NCI-H2029 treated with DMSO at 0.1 percent for 48 hours (cell line): ENCODE results near the gene PUDP.
"Not testable (repeated sequence)": the region's sequence is repeated elsewhere in the genome, so short reads cannot be mapped to it uniquely, and the experiment has no call there.

ENCODE experiments used
- DNase-seq: peaks from one replicate; lab custom pipeline; 2025; lab: John Stamatoyannopoulos, UW

The PUDP gene

GRCh38 chrX:7147978-7148854 lies at the start of gene PUDP:
PUDP (minus strand) TSS chrX:7148153; CDS start chrX:7148113, 40 bp downstream.
- no peak for DNase-seq

- DNase-seq, result no peak
Measured at GRCh38 chrX:7194606-7195005, 46.7 kb upstream of the PUDP start.

- no peak for DNase-seq
Measured at GRCh38 chrX:7192871-7193270, 44.9 kb upstream of the PUDP start.

GRCh38 chrX:7191681-7192110 lies 43.7 kb upstream of the PUDP start:
- no peak for DNase-seq

GRCh38 chrX:7190157-7190556 lies 42.2 kb upstream of the PUDP start:
- no peak for DNase-seq

GRCh38 chrX:7188672-7189071 lies 40.7 kb upstream of the PUDP start:
- no peak for DNase-seq

- DNase-seq, result no peak
Measured at GRCh38 chrX:7184816-7185215, 36.9 kb upstream of the PUDP start.

GRCh38 chrX:7179446-7179845 lies 31.5 kb upstream of the PUDP start:
- no peak for DNase-seq

GRCh38 chrX:7178859-7179258 lies 30.9 kb upstream of the PUDP start:
- DNase-seq, result not testable (repeated sequence)

GRCh38 chrX:7170898-7171297 lies 22.9 kb upstream of the PUDP start:
- DNase-seq, result no peak

- DNase-seq, result no peak
Measured at GRCh38 chrX:7169627-7170026, 21.7 kb upstream of the PUDP start.

- no peak for DNase-seq
Measured at GRCh38 chrX:7168371-7168770, 20.4 kb upstream of the PUDP start.

GRCh38 chrX:7164174-7164573 lies 16.2 kb upstream of the PUDP start:
- peak; percentile 27 for DNase-seq

- no peak for DNase-seq
Measured at GRCh38 chrX:7163146-7163677, 15.3 kb upstream of the PUDP start.

GRCh38 chrX:7159149-7159861 lies 11.4 kb upstream of the PUDP start:
- DNase-seq, result no peak

- no peak for DNase-seq
Measured at GRCh38 chrX:7158468-7158990, 10.6 kb upstream of the PUDP start.

GRCh38 chrX:7156879-7157278 lies 8.9 kb upstream of the PUDP start:
- DNase-seq, result no peak

GRCh38 chrX:7155163-7155562 lies 7.2 kb upstream of the PUDP start:
- no peak for DNase-seq

- no peak for DNase-seq
Measured at GRCh38 chrX:7154041-7154597, 6.2 kb upstream of the PUDP start.

GRCh38 chrX:7153231-7153630 lies 5.3 kb upstream of the PUDP start:
- DNase-seq, result no peak

- no peak for DNase-seq
Measured at GRCh38 chrX:7149411-7149810, 1.5 kb upstream of the PUDP start.

- no peak for DNase-seq
Measured at GRCh38 chrX:7147413-7147977, 458 bp downstream of the PUDP start, which contains the start of gene STS. STS (plus strand) TSS chrX:7147712; CDS start chrX:7253200, 105,488 bp downstream.
